Gastrocnemius medialis (tissue), 4 donors: ENCODE data around the gene DGKH.

ENCODE experiments used
- CTCF ChIP-seq, 5 experiments: fragments of 450-650 bp in 3 of 5; fragments of 200-600 bp in 2 of 5; sonication (generic) in 2 of 5; IDR thresholded peaks in 4 of 5; conservative IDR thresholded peaks in 1 of 5; 1 replicate in 4 of 5; 2 replicates in 1 of 5; pipeline ENCODE4 v1.5.1; 2016 to 2019; ENCODE audit warnings: antibody characterized with exemption in 5 of 5, mild to moderate bottlenecking in 3 of 5, moderate library complexity in 3 of 5
- POLR2A ChIP-seq, 2 donors: fragments of 450-650 bp; IDR thresholded peaks; one replicate each; pipeline ENCODE4 v1.6.1; 2017; ENCODE audit warnings: antibody characterized with exemption in 2 of 2, mild to moderate bottlenecking in 2 of 2, moderate library complexity in 2 of 2

- TF ChIP-seq POLR2A (IDR thresholded peaks at IDR 0.05) (no peak), CTCF (IDR thresholded peaks at IDR 0.05 in 4 of 5, conservative IDR thresholded peaks at IDR 0.05 in 1 of 5) (no peak)
Measured at GRCh38 chr13:42148538-42148937, 100.1 kb downstream of the DGKH start.
